WERI-Rb-1 (cell line): ENCODE data around the gene KLHL40.

Source experiments
- DNase-seq: peaks from one replicate; pipeline ENCODE4 v3.0.0-alpha.2; 2020
- H3K27ac ChIP-seq: fragments of 250-450 bp; sonication (Bioruptor Pico); 2 replicates; pipeline ENCODE4 v1.5.1; 2020; ENCODE audit warnings: mild to moderate bottlenecking, moderate library complexity
- H3K27me3 ChIP-seq: fragments of 250-450 bp; sonication (Bioruptor Pico); 2 replicates; pipeline ENCODE4 v1.5.1; 2021; ENCODE audit warnings: mild to moderate bottlenecking, low read depth, moderate library complexity; ENCODE audit not compliant: insufficient read depth, severe bottlenecking
- H3K36me3 ChIP-seq: fragments of 250-450 bp; sonication (Bioruptor Pico); 2 replicates; pipeline ENCODE4 v1.5.1; 2020; ENCODE audit warnings: mild to moderate bottlenecking, moderate library complexity
- H3K4me3 ChIP-seq: 2 replicates; pipeline ENCODE4 v1.5.1; 2011; ENCODE audit warnings: low read depth, mild to moderate bottlenecking, control low read depth, low read length
- H3K9me3 ChIP-seq: fragments of 250-450 bp; sonication (Bioruptor Pico); 2 replicates; pipeline ENCODE4 v1.5.1; 2021; ENCODE audit warnings: mild to moderate bottlenecking, moderate library complexity; ENCODE audit not compliant: severe bottlenecking
- CTCF ChIP-seq: IDR thresholded peaks from 2 replicates; pipeline ENCODE4 v1.5.1; 2011; ENCODE audit warnings: low read depth, mild to moderate bottlenecking, control low read depth, inconsistent platforms, low read length

KLHL40 gene

GRCh38 chr3:42710323-42711021, 25.1 kb downstream of the KLHL40 start:
- TF ChIP-seq CTCF, result no peak

GRCh38 chr3:42711491-42712343, 26.4 kb downstream of the KLHL40 start:
- H3K4me3 ChIP-seq, result no peak overlapping the region
- H3K27ac ChIP-seq, result no peak overlapping the region
- H3K9me3 ChIP-seq, result no peaks in the 10 kb centered on the region
- peak; percentile 29 for DNase-seq
- H3K27me3 ChIP-seq, result no peaks in the 10 kb centered on the region
- H3K36me3 ChIP-seq, result no peaks in the 10 kb centered on the region
- TF ChIP-seq CTCF, result peak; percentile 36; the same call in 1 of the 2 replicates

More at GRCh38 chr3:42710323-42711021, 25.1 kb downstream of the KLHL40 start:
- H3K36me3 ChIP-seq, result no peaks in the 10 kb centered on the region
- H3K27ac ChIP-seq, result no peak overlapping the region
- DNase-seq, result peak; percentile 2
- no peaks in the 10 kb centered on the region for H3K27me3 ChIP-seq
- no peaks in the 10 kb centered on the region for H3K9me3 ChIP-seq
- no peak overlapping the region for H3K4me3 ChIP-seq

GRCh38 chr3:42712344-42712648, 27.0 kb downstream of the KLHL40 start:
- Histone ChIP-seq H3K4me3 (no peak overlapping the region), H3K9me3 (no peaks in the 10 kb centered on the region)
- TF ChIP-seq CTCF, result no peak

GRCh38 chr3:42712688-42713372, 27.5 kb downstream of the KLHL40 start:
- TF ChIP-seq CTCF, result no peak
- H3K27me3 ChIP-seq, result no peaks in the 10 kb centered on the region

More at GRCh38 chr3:42712344-42712648, 27.0 kb downstream of the KLHL40 start:
- Histone ChIP-seq H3K27me3 (no peaks in the 10 kb centered on the region), H3K36me3 (no peaks in the 10 kb centered on the region), H3K27ac (no peak overlapping the region)
- DNase-seq, result no peak

GRCh38 chr3:42713747-42714146, 28.4 kb downstream of the KLHL40 start:
- Histone ChIP-seq H3K9me3 (no peaks in the 10 kb centered on the region), H3K36me3 (no peaks in the 10 kb centered on the region), H3K27ac (no peak overlapping the region), H3K4me3 (no peak overlapping the region), H3K27me3 (no peaks in the 10 kb centered on the region)
- DNase-seq, result peak; percentile 3
- no peak for TF ChIP-seq CTCF

More at GRCh38 chr3:42712688-42713372, 27.5 kb downstream of the KLHL40 start:
- Histone ChIP-seq H3K36me3 (no peaks in the 10 kb centered on the region), H3K9me3 (no peaks in the 10 kb centered on the region), H3K27ac (no peak overlapping the region), H3K4me3 (no peak overlapping the region)
- DNase-seq, result peak; percentile 5
